Adipose tissue (tissue), 3 donors: Measurements from ENCODE around the gene PEX11B. TPM values are rescaled to one million over a fixed set of nuclear protein-coding genes. Genes with fewer than 3 reads are reported as not detected.

Source experiments
- H3K27ac ChIP-seq: one replicate; pipeline ENCODE4 v1.5.1; 2013; ENCODE audit warnings: low read depth, low read length
- WGBS, 3 donors: extraction: QIAGEN DNeasy Blood & Tissue Kit; methylation state at CpG; one replicate each; pipeline ENCODE4 v1.1.7; 2013; 5-methylcytosine and 5-hydroxymethylcytosine counted together
- polyA plus RNA-seq, 3 donors: library from polyadenylated mRNA; stranded (reverse); fragments of 200-250 nt; gene quantifications; one replicate each; pipeline ENCODE4 v1.2.3, GENCODE V29; 2013
- donor health status: healthy with polysubstance abuse.
- donor health status: Bipolar disorder and iron deficiency.
- donor health status: healthy.

Gene PEX11B
- polyA plus RNA-seq, 3 donors, result 11.4 to 18.3 (median 15.1) TPM

DNA sequence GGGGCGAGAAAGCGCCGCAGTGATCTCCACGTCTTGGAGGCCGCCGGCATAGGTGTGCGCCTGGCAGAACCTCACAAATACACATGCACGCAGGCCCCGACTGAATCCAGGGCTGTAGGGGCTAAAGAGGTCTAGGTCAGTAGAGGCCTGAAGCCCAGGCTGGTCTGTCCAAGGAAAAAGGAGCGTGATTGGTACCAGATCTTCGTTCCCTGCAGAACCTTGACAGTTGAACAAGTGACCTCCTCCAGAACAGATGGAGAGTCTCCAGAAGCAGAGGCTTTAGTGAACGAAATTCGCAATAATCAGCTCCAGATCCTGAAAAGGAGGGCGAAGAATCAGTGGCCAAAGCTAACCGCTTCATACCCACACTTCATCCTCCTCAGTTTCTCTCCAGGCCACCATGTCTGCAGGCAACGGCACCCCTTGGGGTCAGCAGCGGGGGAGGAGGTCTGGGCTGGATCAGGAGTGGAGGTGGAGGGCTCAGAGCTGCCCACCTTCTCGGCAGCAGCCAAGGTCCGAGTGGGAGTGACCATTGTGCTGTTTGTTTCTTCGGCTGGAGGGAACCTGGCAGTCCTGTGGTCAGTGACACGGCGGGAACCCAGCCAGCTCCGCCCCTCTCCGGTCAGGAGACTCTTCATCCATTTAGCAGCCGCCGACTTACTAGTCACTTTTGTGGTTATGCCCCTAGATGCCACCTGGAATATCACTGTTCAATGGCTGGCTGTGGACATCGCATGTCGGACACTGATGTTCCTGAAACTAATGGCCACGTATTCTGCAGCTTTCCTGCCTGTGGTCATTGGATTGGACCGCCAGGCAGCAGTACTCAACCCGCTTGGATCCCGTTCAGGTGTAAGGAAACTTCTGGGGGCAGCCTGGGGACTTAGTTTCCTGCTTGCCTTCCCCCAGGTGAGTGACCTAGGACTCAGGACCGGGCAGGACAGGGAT, 749 bp upstream of the PEX11B start:
- H3K27ac ChIP-seq, result no peak overlapping the region
- 2 to 7% (median 4%) methylated on average over 33 of the region's 33 CpGs for WGBS, 3 donors

GRCh38 chr1:145917595-145917994, 922 bp downstream of the PEX11B start:
- WGBS, 3 donors, result 69 to 86% (median 76%) methylated on average over 5 of the region's 5 CpGs
- H3K27ac ChIP-seq, result no peak overlapping the region

- H3K27ac ChIP-seq, result no peak overlapping the region
- WGBS, 3 donors, result 66 to 86% (median 84%) methylated on average over 5 of the region's 5 CpGs
Observed at GRCh38 chr1:145916745-145917144, 1.8 kb downstream of the PEX11B start.

GRCh38 chr1:145912128-145912641, 6.3 kb downstream of the PEX11B start:
- 72 to 79% (median 74%) methylated on average over 11 of the region's 11 CpGs for WGBS, 3 donors
- no peak overlapping the region for H3K27ac ChIP-seq

- WGBS, 3 donors, result 54 to 67% (median 67%) methylated on average over 1 of the region's 1 CpG
- no peak overlapping the region for H3K27ac ChIP-seq
Observed at GRCh38 chr1:145908653-145909052, 9.9 kb downstream of the PEX11B start.

DNA sequence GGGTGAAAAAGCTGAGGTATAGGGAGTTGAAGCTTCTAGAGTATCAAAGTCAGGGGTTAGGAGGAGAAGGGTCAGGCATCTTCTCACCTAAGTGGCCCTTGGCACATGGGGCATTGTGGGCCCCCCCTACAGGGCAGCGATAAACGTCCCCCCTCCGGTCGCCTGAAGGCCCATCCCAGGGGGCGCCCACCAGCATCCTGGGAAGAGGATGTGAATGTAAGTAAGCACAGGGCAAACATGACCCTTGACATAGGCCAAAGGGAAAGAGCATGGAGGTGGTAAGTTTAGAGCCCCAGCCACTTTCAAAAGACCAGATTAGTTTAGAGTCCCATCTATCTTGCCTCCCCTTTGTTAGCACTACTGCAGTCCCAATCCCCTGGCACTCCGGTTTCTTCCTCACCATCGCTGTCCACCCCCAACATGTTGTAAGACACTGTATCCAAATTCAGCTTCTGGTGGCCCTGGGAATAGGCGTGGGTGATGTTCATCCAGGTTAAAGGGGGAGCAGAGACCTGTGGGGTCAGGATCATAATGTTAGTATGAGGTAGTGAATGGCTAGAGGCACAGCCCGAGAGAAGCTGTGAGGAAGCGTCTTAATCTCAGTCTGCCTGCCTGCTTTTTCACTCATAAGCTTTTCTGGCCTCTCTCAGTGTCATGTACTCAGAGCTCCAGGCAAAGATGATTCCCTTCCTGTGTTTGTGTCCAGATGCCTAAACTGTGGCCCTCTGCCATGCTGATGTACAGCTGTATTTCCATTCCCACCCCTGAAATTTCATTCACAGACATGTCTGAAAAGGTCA, 11.4 kb downstream of the PEX11B start:
- WGBS, 3 donors, result 69 to 83% (median 74%) methylated on average over 9 to 10 of the region's 10 CpGs
- no peak overlapping the region for H3K27ac ChIP-seq

DNA sequence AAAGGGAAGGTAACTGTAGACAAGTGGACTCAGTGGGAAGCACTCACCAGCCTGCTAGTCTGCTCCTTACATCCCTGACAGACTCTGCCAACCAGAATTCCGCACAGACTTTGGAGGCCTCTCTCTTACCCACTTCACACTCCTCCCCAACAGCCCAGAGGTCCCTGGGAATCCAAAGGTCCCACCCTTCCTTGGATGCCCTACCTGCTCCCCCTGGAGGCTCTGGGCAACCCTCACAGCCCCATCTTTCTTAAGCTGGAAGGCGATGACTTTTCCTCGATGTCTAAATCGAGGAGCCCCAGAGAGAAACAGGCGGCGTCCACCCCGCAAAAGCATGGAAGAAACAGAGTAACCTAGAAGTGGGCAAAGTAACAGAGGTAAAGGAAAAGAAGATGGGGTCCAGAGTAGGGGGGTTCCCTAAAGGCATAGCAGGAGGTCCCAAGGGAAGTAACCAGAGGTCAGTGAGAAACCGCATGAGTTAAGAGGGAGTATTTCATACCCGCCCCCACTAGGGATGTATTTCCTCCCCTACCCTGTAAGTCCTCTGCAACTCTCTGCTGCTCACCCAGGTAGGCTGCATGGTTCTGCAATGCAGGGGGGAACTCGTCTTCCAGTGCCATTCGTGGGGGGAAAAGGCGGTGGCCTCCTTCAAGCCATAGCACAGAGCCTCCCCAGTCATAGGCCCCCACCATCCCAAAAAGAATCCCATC, 17.1 kb downstream of the PEX11B start:
- no peak overlapping the region for H3K27ac ChIP-seq
- WGBS, 3 donors, result 84 to 92% (median 89%) methylated on average over 12 of the region's 12 CpGs

- WGBS, 3 donors, result 81 to 90% (median 88%) methylated on average over 5 of the region's 5 CpGs
- no peak overlapping the region for H3K27ac ChIP-seq
Observed at GRCh38 chr1:145898756-145899155, 19.8 kb downstream of the PEX11B start.

GRCh38 chr1:145897969-145898368, 20.5 kb downstream of the PEX11B start:
- 62 to 91% (median 89%) methylated on average over 1 of the region's 1 CpG for WGBS, 3 donors
- no peak overlapping the region for H3K27ac ChIP-seq

DNA sequence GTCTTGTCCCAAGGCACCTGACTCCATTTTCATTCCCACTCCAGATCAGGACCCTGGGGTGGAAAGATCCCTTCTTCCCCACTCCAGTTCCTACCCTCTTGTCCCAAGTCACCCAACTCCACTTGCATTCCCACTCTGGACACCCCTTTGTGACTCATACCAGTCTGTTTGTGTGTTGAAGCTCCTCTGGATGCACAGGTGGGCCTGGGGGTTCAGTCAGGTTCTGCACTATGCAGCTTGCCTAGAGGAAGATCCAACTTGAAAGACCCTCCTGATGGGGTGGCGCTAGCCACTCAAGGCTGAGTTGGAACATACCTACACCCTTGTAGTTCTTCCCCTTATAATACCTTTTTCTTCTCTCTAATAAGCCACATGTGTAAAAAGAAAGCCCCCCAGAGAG, 23.0 kb downstream of the PEX11B start:
- no peak overlapping the region for H3K27ac ChIP-seq
- 95 to 100% (median 97%) methylated on average over 1 of the region's 1 CpG for WGBS, 3 donors

- H3K27ac ChIP-seq, result no peak overlapping the region
- WGBS, 3 donors, result 87 to 92% (median 88%) methylated on average over 7 of the region's 7 CpGs
Observed at GRCh38 chr1:145893306-145894055, 25.0 kb downstream of the PEX11B start.

DNA sequence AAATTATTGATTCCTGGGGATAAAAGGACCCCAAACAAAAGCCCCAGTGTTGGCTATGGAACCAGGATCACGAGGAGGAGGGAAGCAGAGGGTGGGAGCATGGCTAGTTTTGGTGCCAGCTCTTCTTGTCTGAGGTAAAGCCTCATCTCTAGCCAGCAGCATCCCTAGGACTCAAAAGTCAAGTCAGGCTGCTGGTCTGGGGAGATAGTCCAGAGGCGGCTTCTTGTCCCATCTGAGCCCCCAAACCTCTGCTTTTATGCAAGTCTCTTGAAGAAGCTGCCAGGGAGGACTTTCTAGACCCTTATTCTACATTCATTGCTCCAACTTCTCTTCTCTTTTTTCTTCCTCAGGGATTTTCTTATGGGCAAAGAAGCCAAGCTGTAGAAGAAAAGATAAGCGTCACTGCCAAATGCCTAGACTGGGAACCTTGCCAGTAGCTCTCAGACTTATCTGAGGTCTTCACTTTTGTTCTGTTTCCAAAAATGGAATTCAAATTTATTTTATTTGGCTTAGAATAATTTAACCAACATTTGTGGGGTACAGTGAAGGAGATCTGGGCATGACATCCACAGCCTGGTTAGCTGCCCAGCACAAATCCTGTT, 25.9 kb downstream of the PEX11B start:
- 36 to 53% (median 44%) methylated on average over 3 of the region's 3 CpGs for WGBS, 3 donors
- H3K27ac ChIP-seq, result peak overlapping the region; percentile 71

- peak overlapping the region; percentile 71 for H3K27ac ChIP-seq
- 5 to 7% (median 6%) methylated on average over 6 of the region's 6 CpGs for WGBS, 3 donors
Observed at GRCh38 chr1:145891587-145892485, 26.7 kb downstream of the PEX11B start.

DNA sequence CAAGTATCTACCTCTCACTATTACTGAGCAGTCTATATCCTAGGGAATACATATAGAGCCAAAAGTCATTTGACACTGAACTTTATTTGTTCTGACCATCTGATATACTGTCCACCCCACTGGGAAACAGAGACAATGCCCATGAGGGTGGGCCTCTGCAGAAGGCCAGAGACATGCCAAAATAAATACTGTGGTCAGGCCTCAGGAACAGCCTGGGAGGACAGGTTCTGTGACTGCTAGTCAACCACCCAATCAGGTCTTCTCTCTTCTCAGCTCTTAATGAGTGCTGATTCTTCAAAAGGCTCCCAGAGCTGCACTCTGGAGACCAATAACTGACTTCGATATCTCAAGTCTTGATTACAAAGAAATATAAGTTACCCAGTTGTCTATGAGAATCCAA, 27.4 kb downstream of the PEX11B start:
- 8 to 54% (median 20%) methylated on average over 1 of the region's 1 CpG for WGBS, 3 donors

DNA sequence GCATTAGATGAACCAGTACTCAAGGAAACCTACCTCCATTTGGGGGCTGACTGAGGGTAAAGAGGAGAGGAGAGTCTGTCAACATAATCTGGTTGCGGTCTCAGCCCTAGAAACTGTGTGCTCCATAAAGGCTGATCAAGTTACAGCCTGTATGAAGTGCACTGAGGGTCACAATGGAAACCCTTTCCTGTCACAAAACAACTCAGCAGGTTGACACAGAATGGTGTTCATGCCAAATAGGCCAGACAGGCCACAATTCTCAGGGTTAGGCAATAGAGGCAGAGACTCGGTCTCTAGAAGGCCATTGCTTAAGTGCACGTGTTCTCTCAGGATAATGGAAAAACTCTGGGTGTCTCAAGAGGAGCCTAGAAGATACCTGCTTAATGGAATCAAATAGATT, 28.8 kb downstream of the PEX11B start:
- WGBS, 3 donors, result 73 to 91% (median 76%) methylated on average over 3 of the region's 3 CpGs
- no peak overlapping the region for H3K27ac ChIP-seq

More for the DNA sequence above, 27.4 kb downstream of the PEX11B start:
- no peak overlapping the region for H3K27ac ChIP-seq

DNA sequence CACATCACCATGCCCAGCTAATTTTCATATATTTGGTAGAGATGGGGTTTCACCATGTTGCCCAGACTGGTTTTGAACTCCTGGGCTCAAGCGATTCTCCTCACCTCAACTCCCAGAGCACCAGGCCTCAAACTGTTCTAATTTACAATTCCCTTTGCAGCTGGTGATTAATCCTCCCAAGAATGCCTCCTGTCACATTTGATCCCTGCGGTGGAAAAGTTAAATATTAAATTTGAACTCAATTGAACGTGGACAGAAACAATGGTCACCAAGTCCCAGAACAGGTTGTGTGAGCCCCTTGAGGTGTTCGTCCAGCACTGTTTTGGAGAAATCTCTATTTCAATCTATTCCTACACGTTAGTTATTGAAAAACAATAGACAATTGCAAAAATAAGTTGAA, 30.9 kb downstream of the PEX11B start:
- H3K27ac ChIP-seq, result no peak overlapping the region
- WGBS, 3 donors, result 49 to 85% (median 80%) methylated on average over 5 of the region's 5 CpGs

DNA sequence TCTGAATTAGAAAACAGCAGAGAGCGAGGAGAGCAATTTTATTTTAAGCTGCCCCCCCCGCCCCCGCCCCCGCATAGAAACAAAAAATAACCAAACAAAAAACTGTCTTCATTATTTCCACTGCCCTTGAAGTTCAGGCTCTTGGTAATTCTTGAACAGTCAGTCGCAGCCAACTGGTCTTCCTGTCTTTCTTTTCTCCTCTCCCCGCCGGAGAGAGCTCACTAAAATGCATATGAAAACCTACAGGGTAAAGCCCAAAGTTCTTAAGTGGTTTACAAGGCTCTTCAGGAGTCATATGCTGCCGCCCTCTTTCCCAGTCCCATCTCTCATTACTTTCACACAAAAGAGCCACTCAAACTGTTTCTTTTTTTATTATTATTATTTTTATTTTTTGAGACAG, 31.7 kb downstream of the PEX11B start:
- WGBS, 3 donors, result 67% methylated on average over 8 of the region's 8 CpGs
- H3K27ac ChIP-seq, result no peak overlapping the region
